ENCODE results near the gene FZR1. TPM values are rescaled to one million over a fixed set of nuclear protein-coding genes. Genes with fewer than 3 reads are reported as not detected.

The FZR1 gene
- total RNA-seq, 1 donor from 2014 or later: 20.7 TPM

- DNase-seq: no peak
- no peaks in the 10 kb centered on the region for H3K36me3 ChIP-seq
- H3K9me3 ChIP-seq (replicated peaks): no peaks in the 10 kb centered on the region
- no peak overlapping the region for H3K27ac ChIP-seq (replicated peaks)
- H3K4me3 ChIP-seq: peak overlapping the region; percentile 61
- TF ChIP-seq, protein P1, sequence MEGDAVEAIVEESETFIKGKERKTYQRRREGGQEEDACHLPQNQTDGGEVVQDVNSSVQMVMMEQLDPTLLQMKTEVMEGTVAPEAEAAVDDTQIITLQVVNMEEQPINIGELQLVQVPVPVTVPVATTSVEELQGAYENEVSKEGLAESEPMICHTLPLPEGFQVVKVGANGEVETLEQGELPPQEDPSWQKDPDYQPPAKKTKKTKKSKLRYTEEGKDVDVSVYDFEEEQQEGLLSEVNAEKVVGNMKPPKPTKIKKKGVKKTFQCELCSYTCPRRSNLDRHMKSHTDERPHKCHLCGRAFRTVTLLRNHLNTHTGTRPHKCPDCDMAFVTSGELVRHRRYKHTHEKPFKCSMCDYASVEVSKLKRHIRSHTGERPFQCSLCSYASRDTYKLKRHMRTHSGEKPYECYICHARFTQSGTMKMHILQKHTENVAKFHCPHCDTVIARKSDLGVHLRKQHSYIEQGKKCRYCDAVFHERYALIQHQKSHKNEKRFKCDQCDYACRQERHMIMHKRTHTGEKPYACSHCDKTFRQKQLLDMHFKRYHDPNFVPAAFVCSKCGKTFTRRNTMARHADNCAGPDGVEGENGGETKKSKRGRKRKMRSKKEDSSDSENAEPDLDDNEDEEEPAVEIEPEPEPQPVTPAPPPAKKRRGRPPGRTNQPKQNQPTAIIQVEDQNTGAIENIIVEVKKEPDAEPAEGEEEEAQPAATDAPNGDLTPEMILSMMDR (IDR thresholded peaks at IDR 0.05; ENCODE audit: borderline replicate concordance): no peak
- peaks cover 20% of the 10 kb centered on the region for H3K4me1 ChIP-seq
- peaks cover 37% of the 10 kb centered on the region for H3K27me3 ChIP-seq (ENCODE audit: low read depth)
- intact Hi-C loops (cut with micrococcal nuclease): no loop called here
Observed at GRCh38 chr19:3586707-3587346, 80.7 kb downstream of the FZR1 start.

Other genes starting within 250 kb of the FZR1 start
- gene NFIC, start 139.7 kb upstream of the FZR1 start, total RNA-seq: 145 TPM
- not detected for gene SMIM24, start 25.8 kb upstream of the FZR1 start, total RNA-seq
- gene SMIM44, start 22.9 kb upstream of the FZR1 start, total RNA-seq: not detected
- gene DOHH, start 5.6 kb upstream of the FZR1 start, total RNA-seq: 11.1 TPM
- gene TEKTIP1, start 32.9 kb downstream of the FZR1 start, total RNA-seq: not detected
- 23.5 TPM for gene MFSD12, start 51.3 kb downstream of the FZR1 start, total RNA-seq
- 34.8 TPM for gene HMG20B, start 66.6 kb downstream of the FZR1 start, total RNA-seq
- 1.6 TPM for gene GIPC3, start 79.2 kb downstream of the FZR1 start, total RNA-seq
- 2.3 TPM for gene TBXA2R, start 100.6 kb downstream of the FZR1 start, total RNA-seq
- gene CACTIN, start 120.5 kb downstream of the FZR1 start, total RNA-seq: 14.5 TPM
- gene PIP5K1C, start 194.2 kb downstream of the FZR1 start, total RNA-seq: 31.6 TPM
- gene TJP3, start 202.1 kb downstream of the FZR1 start, total RNA-seq: not detected

Data from left ventricle myocardium inferior (tissue), 1 donor.